Measurements from ENCODE around the gene UBE4B. TPM values are rescaled to one million over a fixed set of nuclear protein-coding genes. Genes with fewer than 3 reads are reported as not detected.

Gene UBE4B
- total RNA-seq: 58.6 and 64.2 TPM in 2 replicates

DNA sequence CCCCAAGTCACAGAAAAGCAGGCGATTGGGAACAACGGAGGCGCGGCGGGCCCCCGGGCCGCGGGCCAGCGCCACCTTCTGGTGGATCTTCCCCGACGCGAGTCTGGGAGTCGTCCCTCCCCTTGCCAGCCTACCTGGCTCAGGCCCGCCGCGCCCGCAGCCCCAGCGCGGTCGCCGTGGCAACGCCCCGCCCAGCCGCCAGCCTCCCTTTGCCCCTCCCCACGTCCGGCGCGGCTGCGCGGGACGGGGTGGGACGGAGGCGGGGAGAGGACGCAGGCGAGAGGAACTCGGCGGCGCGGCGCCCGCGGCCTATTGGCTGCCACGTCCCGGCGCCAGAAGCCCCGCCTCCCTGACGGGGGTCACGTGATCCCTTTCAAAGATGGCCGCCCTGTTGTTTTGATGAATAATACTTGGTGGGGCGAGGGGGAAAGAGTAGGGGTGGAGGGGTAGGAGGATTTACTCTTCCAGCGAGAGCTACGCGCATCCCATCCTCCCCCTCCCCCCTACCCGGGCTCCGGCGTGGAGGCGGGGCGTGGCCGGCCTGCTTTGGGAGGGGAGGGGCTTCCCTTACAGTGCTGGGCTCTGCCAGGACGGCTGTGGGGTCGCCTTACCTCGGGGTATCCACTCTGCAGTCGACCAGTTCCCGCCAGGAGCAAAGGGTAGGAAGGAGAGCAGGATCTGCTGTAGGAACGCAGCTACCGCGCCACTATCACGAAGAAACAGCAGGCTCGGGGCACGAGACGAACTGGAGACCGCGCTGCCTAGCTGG, at the start of gene UBE4B:
TSS of gene UBE4B (plus strand) at position 369 of the 769 bp plus-strand sequence. CDS start 713 bp downstream, outside the sequence.

DNA sequence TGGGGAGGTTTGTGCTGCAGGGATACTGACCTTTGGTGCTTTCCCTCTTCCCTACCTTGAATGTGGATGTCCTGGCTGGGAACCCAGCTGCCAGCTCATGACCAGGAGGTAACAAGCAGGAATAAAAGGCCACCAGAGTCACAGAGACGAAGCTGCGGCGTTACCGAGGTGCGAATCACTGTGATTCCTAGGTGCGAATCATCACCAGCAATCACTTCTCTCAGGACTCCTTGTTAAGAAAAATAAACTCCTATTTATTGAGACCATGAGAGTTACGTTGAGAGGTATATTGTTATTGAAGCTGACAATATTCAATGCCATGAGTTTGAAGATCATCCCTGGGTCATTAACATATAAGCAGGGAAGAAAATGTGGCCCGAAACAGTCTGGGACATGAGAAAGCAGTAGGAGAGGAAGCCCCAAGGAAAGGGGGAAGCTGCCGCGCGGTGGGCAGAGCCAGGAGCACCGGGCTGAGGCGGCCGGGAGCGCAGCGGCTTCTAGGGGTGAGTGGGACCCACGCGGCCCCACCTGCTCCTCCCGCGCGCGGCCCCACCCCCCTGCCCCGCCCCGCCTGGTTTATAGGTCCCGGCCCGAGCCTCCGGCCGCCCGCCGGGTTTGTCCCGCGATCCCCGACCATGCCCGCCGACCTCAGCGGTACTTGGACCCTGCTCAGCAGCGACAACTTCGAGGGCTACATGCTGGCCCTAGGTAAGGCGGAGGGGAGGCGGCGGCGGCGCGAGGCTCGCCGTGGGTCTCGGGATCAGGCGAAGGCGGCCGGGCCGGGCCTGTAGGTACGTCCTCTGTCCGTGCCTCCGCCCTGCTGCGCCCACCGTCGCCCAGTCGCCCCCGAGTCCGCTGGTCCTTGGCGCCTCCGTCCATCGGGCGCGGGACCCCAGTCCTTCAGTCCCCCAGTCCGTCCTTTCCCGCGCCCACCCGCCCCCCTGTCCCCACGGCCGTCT, 35.9 kb upstream of the UBE4B start, which contains the start of gene RBP7:
TSS of gene RBP7 (plus strand) at position 605 of the 959 bp plus-strand sequence. CDS start at position 636, 31 bp downstream.

DNA sequence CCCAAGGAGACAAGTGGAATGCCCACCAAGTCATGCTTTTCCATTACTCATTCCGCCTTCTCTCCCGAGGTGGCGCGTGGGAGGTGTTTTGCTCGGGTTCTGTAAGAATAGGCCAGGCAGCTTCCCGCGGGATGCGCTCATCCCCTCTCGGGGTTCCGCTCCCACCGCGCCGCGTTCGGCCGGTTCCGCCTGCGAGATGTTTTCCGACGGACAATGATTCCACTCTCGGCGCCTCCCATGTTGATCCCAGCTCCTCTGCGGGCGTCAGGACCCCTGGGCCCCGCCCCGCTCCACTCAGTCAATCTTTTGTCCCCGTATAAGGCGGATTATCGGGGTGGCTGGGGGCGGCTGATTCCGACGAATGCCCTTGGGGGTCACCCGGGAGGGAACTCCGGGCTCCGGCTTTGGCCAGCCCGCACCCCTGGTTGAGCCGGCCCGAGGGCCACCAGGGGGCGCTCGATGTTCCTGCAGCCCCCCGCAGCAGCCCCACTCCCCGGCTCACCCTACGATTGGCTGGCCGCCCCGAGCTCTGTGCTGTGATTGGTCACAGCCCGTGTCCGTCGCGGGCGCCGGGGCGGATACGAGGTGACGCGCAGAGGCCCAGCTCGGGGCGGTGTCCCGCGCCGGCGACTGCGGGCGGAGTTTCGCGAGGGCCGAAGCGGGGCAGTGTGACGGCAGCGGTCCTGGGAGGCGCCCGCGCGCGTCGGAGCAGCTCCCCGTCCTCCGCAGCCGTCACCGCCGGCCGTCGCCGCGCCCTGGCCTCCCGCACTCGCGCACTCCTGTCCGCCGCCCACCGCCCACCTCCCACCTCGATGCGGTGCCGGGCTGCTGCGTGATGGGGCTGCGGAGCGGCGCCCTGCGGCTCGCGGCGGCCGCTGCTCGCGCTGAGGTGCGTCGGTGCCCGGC, 177.4 kb downstream of the UBE4B start, which contains the start of gene KIF1B:
TSS of gene KIF1B (plus strand) at position 666 of the 906 bp plus-strand sequence. CDS start 21,759 bp downstream, outside the sequence.

Small RNAs within 50 kb of the gene (small RNA-seq; reads per million reads assigned to genes)
- gene MIR1273D (not detected), gene RNU6-828P (not detected)

Other genes with a start within 250 kb of the UBE4B start
- 97.4 and 116 TPM in 2 replicates for gene CLSTN1, start 209.0 kb upstream of the UBE4B start, total RNA-seq
- gene CTNNBIP1, start 122.7 kb upstream of the UBE4B start, total RNA-seq: 17.2 and 19.7 TPM in 2 replicates
- 40.1 and 44.5 TPM in 2 replicates for gene LZIC, start 89.6 kb upstream of the UBE4B start, total RNA-seq
- gene NMNAT1, start 89.5 kb upstream of the UBE4B start, total RNA-seq: 13.9 and 17.9 TPM in 2 replicates
- 0.39 TPM in 1 of 2 replicates, not detected in the other for gene RBP7, start 35.7 kb upstream of the UBE4B start, total RNA-seq
- gene KIF1B, start 177.6 kb downstream of the UBE4B start, total RNA-seq: 42.1 and 45.5 TPM in 2 replicates

All from articular chondrocyte of knee joint (primary cell).